K562 (cell line): ENCODE results near the gene IKZF4. TPM values are rescaled to one million over a fixed set of nuclear protein-coding genes. Genes with fewer than 3 reads are reported as not detected.

Source experiments
- CHD7 ChIP-seq: fragments of 200-600 bp; sonication (generic); IDR thresholded peaks from one replicate; pipeline ENCODE4 v1.6.1; 2012; ENCODE audit warnings: mild to moderate bottlenecking, low read depth, low read length, inconsistent platforms
- HLTF ChIP-seq: fragments of 450-650 bp; IDR thresholded peaks from 2 replicates; pipeline ENCODE4 v1.6.1; 2016
- MAZ ChIP-seq, 2 experiments: fragments of 450-650 bp in 1 of 2; sonication (generic) in 1 of 2; formaldehyde crosslinking; IDR thresholded peaks in 1 of 2; conservative IDR thresholded peaks in 1 of 2; 2 replicates each; pipeline versions ENCODE4 v1.4.0 to v1.5.0; 2020; ENCODE audit warnings: mild to moderate bottlenecking in 1 of 2, missing genetic modification reagents in 1 of 2
- POLR2B ChIP-seq: fragments of 450-650 bp; IDR thresholded peaks from 2 replicates; pipeline ENCODE4 v1.6.1; 2018; ENCODE audit warnings: low read depth; ENCODE audit not compliant: partially characterized antibody
- SFPQ ChIP-seq: fragments of 200-400 bp; formaldehyde crosslinking; IDR thresholded peaks from 2 replicates; pipeline ENCODE4 v1.6.1; 2017; ENCODE audit warnings: mild to moderate bottlenecking, low read depth, low read length, moderate library complexity
- SRF ChIP-seq, 2 experiments: fragments of 250-450, 450-650 bp in 1 of 2; sonication (Bioruptor Pico) in 1 of 2; sonication (generic) in 1 of 2; formaldehyde crosslinking; IDR thresholded peaks; 2 replicates each; pipeline versions ENCODE4 v1.5.0 to v1.5.1; 2020 to 2022; ENCODE audit warnings: mild to moderate bottlenecking in 1 of 2, missing genetic modification reagents in 1 of 2
- SRSF7 ChIP-seq: fragments of 200-400 bp; formaldehyde crosslinking; optimal IDR thresholded peaks from 2 replicates; pipeline ENCODE3; 2017; ENCODE audit warnings: mild to moderate bottlenecking, low read depth, low read length
- ZNF133 ChIP-seq: fragments of 250-450 bp; sonication (Bioruptor Pico); IDR thresholded peaks from 2 replicates; pipeline ENCODE4 v1.4.0; 2020; ENCODE audit warnings: mild to moderate bottlenecking
- ZNF445 ChIP-seq: fragments of 250-450 bp; sonication (Bioruptor Pico); IDR thresholded peaks from 2 replicates; pipeline ENCODE4 v1.4.0; 2020; ENCODE audit warnings: low read depth, mild to moderate bottlenecking, moderate library complexity
- ZNF551 ChIP-seq: fragments of 250-450 bp; sonication (Bioruptor Pico); IDR thresholded peaks from 2 replicates; pipeline ENCODE4 v1.5.0; 2021; ENCODE audit warnings: mild to moderate bottlenecking, moderate library complexity
- polyA plus RNA-seq, 8 experiments: library from polyadenylated mRNA; depleted of rRNA in 4 of 8; stranded (reverse) in 5 of 8; unstranded in 3 of 8; fragments of >200 nt; fragmentation: Nextera tagmentation in 2 of 8; fragmentation: Illumina TruSeq in 1 of 8; extraction: Ambion mirVana in 2 of 8; extraction: Trizol in 1 of 8; gene quantifications; 2 replicates each; pipeline versions ENCODE4 v1.2.1 to v1.2.3, GENCODE V29; 2011 to 2014; ENCODE audit warnings: inconsistent platforms in 1 of 8, missing spikeins in 1 of 8
- total RNA-seq, 7 experiments: library from RNA; depleted of rRNA in 6 of 7; stranded (reverse); fragments of >200 nt in 6 of 7; fragmentation: Illumina TruSeq in 2 of 7; extraction: Trizol in 2 of 7; gene quantifications; 2 replicates each; pipeline versions ENCODE4 v1.2.1 to v1.2.3, GENCODE V29; 2011 to 2021; ENCODE audit warnings: low replicate concordance in 1 of 7
- TF ChIP-seq, protein P1 (sequence below): fragments of 250-450 bp; sonication (Bioruptor Pico); IDR thresholded peaks from 2 replicates; pipeline ENCODE4 v1.5.1; 2021; ENCODE audit warnings: mild to moderate bottlenecking

Gene IKZF4
- total and polyA plus RNA-seq, 9 of the 15 experiments (the other 6 are each of a cell fraction or from before 2014, with no cell fraction given) = 1.9 to 16.3 (median 3.6) TPM

DNA sequence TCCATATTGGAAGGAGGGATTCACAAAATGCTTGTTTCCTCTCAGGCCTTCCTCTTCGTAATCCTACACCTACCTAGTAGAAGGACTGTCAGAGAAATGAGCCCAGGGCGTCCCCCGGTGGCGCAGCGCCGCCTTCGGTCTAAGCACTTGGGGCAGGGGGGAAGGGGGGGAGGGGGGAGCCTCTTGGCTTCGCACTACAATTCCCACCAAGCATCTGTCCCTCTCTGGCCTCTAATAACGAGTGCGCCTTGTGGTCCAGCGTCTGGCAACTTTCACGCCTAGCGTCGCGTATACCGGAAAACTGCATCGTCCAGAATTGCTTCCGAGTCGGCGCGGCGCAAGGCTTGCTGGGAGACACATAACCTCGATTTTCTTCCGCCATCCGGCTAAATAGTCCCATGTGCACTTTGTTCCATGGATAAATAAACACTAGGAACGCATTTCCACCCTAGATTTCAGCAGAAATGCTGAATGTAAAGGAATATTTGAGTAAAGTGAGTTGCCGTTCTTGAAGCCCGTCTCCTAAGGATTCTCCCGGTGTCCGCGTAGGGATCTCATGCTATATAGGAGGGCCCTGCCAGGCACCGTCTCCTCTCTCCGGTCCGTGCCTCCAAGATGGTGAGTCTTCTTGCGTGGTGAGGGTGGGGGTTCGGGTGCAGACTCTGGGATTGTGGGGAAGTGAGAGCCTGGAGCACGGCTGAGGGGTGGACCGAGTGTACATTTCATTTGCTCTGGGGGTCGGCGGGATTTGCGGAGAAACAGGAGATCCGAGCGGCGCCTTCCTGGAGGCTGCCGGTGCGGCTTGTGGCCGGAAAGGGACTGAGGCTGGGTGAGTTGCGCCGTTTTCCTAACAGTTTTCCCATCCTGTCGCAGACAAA, 20.9 kb downstream of the IKZF4 start, which contains the start of gene RPS26 (continued):
- TF ChIP-seq POLR2B (peak; percentile 99), HLTF (peak; percentile 96), SFPQ (no peak), SRSF7 (no peak), ZNF445 (CRISPR knock-in tag) (peak; percentile 64; the same call in 1 of the 2 replicates), MAZ (CRISPR knock-in tag; conservative IDR thresholded peaks at IDR 0.05 in 1 of 2, IDR thresholded peaks at IDR 0.05 in 1 of 2) (peak; percentile 51 to 64; a peak in 3 of 4 replicates), ZNF551 (CRISPR knock-in tag) (0 out of 2 replicates have a peak, but pooled peaks have one; percentile 50), SRF (CRISPR knock-in tag; IDR thresholded peaks at IDR 0.05) (0 out of 4 replicates have a peak, but pooled peaks of 1 of the 2 experiments have one; percentile 4), CHD7 (no peak), ZNF133 (CRISPR knock-in tag) (no peak)
- TF ChIP-seq, protein P1, sequence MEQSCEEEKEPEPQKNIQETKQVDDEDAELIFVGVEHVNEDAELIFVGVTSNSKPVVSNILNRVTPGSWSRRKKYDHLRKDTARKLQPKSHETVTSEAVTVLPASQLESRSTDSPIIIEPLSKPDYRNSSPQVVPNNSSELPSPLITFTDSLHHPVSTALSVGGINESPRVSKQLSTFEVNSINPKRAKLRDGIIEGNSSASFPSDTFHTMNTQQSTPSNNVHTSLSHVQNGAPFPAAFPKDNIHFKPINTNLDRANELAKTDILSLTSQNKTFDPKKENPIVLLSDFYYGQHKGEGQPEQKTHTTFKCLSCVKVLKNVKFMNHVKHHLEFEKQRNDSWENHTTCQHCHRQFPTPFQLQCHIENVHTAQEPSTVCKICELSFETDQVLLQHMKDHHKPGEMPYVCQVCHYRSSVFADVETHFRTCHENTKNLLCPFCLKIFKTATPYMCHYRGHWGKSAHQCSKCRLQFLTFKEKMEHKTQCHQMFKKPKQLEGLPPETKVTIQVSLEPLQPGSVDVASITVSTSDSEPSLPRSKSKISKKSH (CRISPR knock-in tag) = no peak
